Brain pericyte (primary cell): ENCODE results near the gene EIF2S3.
"Not testable (repeated sequence)": the region's sequence is repeated elsewhere in the genome, so short reads cannot be mapped to it uniquely, and the experiment has no call there.

Experiments used
- DNase-seq: peaks from one replicate; pipeline ENCODE4 v3.0.0-alpha.2; 2012; ENCODE audit warnings: low read depth, low spot score

Gene EIF2S3

DNA sequence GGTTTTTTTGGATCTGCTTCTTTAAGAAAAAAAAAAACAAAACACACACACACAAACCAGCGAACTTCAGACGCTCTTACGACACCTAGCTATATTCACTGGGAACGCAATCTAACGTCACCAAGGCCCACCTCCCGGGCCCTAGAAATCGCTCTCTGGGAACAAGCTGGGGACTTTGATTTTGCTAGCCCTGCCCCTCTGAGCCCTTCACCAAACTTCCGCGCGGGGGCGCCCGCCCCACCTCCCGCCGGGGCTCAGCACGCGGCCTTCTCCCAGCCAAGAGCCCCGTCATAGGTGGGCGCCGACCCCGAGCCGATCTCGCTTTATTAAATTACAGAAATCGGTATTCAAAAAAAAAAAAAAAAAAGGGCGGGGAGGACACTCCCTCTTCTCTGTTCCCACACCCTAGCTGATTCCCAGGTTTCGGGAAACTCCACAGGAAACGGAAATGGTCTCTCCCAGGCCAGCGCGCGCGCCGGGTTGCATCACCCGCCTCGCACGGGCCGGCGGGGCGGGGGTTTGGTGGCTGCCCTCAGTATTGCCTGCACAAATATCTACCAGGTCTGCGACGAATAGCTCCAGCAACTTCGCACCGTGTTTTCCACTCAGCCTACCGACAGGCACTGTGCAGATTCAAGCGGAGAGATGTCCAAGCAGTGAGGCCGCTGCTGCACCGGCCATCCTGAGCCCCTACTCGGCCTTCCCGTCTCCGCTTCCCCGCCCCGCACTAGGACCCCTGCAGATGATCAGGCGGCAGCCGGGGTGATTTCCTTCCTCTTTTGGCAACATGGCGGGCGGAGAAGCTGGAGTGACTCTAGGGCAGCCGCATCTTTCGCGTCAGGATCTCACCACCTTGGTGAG lies at the start of gene EIF2S3:
TSS of gene EIF2S3 (plus strand) at position 775 of the 861 bp plus-strand sequence. CDS start at position 788, 13 bp downstream.
- DNase-seq: peak; percentile 74

DNA sequence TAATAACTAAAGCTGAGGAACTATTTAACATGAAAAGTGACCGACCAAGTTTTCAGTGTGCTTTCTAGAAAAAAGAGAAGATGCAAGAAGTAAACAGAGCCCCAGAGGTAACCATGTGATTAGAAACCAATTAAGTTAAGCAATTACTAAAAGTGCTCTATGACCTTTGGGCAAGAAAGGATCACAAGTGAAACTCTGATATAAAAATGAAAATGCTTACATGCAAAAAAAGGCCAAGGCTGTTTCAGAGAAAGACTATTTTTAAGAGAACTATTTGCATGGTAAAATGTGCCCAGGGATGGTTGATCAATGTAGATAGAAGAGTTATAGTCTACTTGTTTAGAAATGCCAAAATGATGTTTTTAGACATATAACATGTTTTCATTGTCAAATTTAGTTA lies 49.7 kb upstream of the EIF2S3 start:
- DNase-seq: no peak

- DNase-seq: no peak
Observed at GRCh38 chrX:24005867-24006266, 48.9 kb upstream of the EIF2S3 start.

GRCh38 chrX:24012266-24012665 lies 42.5 kb upstream of the EIF2S3 start:
- DNase-seq: no peak

GRCh38 chrX:24014388-24015018 lies 40.3 kb upstream of the EIF2S3 start:
- DNase-seq: no peak

DNA sequence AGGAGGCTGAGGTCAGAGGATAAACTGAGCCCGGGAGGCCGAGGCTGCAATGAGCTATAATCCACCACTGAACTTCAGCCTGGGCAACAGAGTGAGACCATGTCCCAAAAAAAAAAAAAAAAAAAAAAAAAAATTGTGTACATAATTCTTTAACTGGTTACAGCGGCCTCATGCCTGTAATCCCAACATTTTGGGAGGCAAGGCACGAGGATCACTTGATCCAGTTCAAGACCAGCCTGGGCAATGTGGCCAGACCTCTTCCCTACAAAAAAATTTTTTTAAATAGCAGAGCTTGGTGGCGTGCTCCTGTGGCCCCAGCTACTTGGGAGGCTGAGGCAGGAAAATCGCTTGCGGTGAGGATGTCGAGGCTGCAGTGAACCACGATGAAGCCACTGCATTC lies 37.1 kb upstream of the EIF2S3 start:
- DNase-seq: no peak

DNA sequence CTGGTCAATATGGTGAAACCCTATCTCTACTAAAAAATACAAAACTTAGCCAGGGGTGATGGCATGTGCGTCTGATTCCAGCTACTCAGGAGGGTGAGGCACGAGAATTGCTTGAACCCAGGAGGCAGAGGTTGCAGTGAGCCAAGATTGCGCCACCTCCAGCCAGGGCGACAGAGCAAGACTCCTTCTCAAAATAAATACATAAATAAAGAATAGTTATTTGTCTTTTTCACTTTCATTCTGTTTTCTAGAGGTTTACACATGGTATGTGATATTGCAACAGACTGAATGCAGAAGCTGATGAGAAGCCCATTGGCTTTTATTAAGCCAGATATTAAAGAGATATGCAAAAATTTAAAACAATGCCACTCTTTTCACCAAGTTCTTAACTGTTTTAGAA lies 35.9 kb upstream of the EIF2S3 start:
- DNase-seq: no peak

- no peak for DNase-seq
Observed at GRCh38 chrX:24019448-24019847, 35.3 kb upstream of the EIF2S3 start.

GRCh38 chrX:24020306-24020876 lies 34.4 kb upstream of the EIF2S3 start:
- no peak for DNase-seq

DNA sequence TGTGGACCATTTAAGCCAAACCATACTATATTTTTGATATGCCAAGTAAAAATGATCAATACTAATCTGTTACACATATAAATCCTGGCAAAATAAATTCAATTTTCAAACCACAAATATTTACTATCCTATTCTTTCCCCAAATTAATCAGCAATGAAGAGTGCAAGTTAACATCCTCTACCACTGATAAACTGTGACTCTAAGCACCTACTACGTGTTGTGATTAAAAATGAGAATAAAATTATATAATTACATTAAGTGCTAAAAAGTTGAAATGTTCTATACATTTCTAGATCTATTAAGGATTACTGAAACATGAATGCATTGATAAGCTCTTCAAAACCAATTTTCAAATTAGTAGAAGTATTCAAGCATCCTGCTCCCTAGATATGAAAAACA lies 31.2 kb upstream of the EIF2S3 start:
- no peak for DNase-seq

DNA sequence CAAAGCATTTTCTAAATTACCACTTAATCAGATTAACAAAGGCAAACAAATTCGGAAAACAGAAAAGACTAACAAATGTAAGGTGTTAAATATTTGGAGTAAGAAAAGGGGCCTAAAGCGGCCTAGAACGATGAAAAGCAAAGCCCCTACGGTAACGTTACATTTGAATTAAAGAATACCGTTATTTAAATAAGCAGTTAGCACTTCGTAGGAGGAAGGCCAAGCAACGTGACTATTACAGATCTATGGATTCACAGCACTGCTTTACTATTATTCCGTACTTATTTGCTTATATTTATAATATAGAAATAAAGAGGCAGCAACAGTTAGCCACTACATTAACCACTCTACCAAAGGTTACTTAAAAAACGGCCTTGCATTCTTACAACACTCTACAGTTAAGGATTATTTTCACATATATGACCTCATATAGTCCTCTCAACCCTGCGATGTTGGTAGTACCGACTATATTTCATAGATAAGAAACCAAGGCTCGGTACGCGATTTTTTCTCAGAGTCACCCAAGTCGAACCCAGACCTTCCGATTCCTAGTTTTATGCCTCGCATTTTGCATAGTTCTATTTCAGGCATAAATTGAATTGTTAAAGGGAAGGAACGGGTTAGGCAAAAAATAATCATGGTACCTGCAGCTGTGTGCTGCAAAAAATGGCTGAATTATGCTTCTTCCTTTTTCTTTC lies 30.6 kb upstream of the EIF2S3 start:
- DNase-seq: no peak

- DNase-seq: peak; percentile 69
Observed at GRCh38 chrX:24024819-24025740, 29.7 kb upstream of the EIF2S3 start.

- DNase-seq: peak; percentile 12
Observed at GRCh38 chrX:24025741-24026403, 28.9 kb upstream of the EIF2S3 start.

- no peak for DNase-seq
Observed at GRCh38 chrX:24026432-24026831, 28.3 kb upstream of the EIF2S3 start.

- no peak for DNase-seq
Observed at GRCh38 chrX:24027086-24027485, 27.7 kb upstream of the EIF2S3 start, which contains the start of gene KLHL15. Gene KLHL15 (minus strand): TSS chrX:24027186. CDS start chrX:24006693, 20,493 bp downstream.

DNA sequence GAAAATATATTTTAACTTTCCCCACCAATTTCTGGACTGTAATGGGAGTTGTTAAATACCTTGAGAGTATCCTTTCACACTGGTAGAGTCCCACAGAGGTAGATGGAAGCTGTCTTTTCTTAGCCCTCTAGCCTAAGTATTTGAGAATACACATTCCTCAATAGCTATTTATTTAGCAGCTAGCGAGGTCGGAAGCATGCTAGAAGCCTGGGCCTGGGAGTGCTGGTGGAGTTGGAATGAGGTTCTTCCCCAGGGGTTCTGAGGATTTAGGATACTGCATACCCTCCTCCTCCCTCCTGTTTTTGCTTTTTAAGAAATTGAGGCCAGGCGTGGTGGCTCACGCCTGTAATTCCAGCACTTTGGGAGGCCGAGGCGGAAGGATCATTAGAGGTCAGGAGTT lies 26.8 kb upstream of the EIF2S3 start:
- DNase-seq: no peak

GRCh38 chrX:24030597-24030996 lies 24.2 kb upstream of the EIF2S3 start:
- no peak for DNase-seq

- DNase-seq: no peak
Observed at GRCh38 chrX:24034485-24034884, 20.3 kb upstream of the EIF2S3 start.

GRCh38 chrX:24037729-24038128 lies 17.0 kb upstream of the EIF2S3 start:
- no peak for DNase-seq

DNA sequence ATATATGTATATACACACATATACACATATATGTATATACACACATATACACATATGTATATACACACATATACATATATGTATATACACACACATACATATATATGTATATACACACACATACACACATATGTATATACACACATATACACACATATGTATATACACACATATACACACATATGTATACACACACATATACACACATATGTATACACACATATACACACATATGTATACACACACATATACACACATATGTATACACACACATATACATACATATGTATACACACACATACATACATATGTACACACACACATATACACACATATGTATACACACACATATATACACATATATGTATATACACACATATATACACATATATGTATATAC lies 8.7 kb upstream of the EIF2S3 start:
- DNase-seq: not testable (repeated sequence)
